Measurements from ENCODE around the gene MICB. TPM values are rescaled to one million over a fixed set of nuclear protein-coding genes. Genes with fewer than 3 reads are reported as not detected.

MICB gene
- total and polyA plus RNA-seq, 9 of the 15 experiments (the other 6 are each of a cell fraction or from before 2014, with no cell fraction given) = 13.3 to 34.5 (median 19.8) TPM

DNA sequence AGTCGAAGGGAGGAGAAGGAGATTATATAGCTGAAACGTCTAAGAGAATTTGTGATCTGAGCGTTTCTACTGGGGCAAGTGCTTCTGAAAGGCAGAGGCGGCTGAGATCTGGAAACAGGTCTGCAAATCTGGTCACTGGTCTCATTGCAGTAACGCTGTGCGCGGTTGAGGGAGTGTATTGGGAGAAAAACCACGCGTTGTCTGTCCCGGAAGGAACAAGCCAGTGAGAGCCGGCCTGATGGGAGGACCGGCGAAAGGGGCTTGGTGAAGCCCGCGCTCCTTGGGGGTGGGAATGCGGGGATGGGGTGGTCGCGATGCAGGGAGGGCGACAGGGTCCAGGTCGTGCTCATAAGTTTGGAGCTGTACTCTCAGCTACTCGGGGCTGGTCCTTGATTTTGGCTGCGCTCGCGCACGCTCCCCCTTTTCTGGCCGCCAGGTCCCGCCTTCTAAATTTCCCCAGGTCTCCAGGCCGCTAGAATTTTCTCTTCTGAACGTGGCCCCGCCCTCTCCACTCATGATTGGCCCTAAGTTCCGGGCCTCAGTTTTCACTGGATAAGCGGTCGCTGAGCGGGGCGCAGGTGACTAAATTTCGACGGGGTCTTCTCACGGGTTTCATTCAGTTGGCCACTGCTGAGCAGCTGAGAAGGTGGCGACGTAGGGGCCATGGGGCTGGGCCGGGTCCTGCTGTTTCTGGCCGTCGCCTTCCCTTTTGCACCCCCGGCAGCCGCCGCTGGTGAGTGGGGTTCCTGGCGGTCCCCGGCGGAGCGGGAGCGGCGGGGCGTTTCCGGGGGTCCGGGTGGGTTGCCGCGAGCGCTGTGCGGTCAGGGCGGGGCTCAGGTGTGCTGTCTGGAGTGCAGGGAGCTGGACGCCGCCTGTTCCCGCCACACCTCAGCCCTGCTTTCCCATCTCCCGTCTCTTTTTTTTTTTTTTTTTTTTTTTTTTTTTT lies at the start of gene MICB (continued):
- TF ChIP-seq JUND (IDR thresholded peaks at IDR 0.05; ENCODE audit: borderline replicate concordance, low read depth, low read length) (no peak), JUND (tag; IDR thresholded peaks at IDR 0.05; ENCODE audit: borderline replicate concordance, low read depth, low read length) (0 out of 3 replicates have a peak, but pooled peaks have one; percentile 6), POLR2G (IDR thresholded peaks at IDR 0.05; ENCODE audit: low read depth, low read length) (peak; percentile 90), RHOXF2B (CRISPR knock-in tag; conservative IDR thresholded peaks at IDR 0.05) (no peak), ZC3H4 (CRISPR knock-in tag; IDR thresholded peaks at IDR 0.05; ENCODE audit: borderline replicate concordance) (no peak), ZNF324 (CRISPR knock-in tag; IDR thresholded peaks at IDR 0.05) (no peak), MLLT1 (IDR thresholded peaks at IDR 0.05) (0 out of 4 replicates have a peak, but pooled peaks of 1 of the 2 experiments have one; percentile 36), TCFL5 (CRISPR knock-in tag; conservative IDR thresholded peaks at IDR 0.05) (no peak), HMGN3 (IDR thresholded peaks at IDR 0.05; ENCODE audit: borderline replicate concordance, extremely low read depth, insufficient read length, low read depth, low read length) (peak; percentile 27), ETS1 (conservative IDR thresholded peaks at IDR 0.05; ENCODE audit: control insufficient read depth, low read depth, low read length) (peak; percentile 32; the same call in 1 of the 2 replicates), TEAD1 (CRISPR knock-in tag; IDR thresholded peaks at IDR 0.05) (0 out of 4 replicates have a peak, but pooled peaks of 1 of the 2 experiments have one; percentile 63), MAZ (CRISPR knock-in tag; conservative IDR thresholded peaks at IDR 0.05 in 1 of 2, IDR thresholded peaks at IDR 0.05 in 1 of 2) (peak in 1 of 2 experiments; percentile 20; a peak in 2 of 4 replicates), KLF6 (CRISPR knock-in tag; IDR thresholded peaks at IDR 0.05; ENCODE audit: borderline replicate concordance) (no peak), SREBF1 (IDR thresholded peaks at IDR 0.05; ENCODE audit: borderline replicate concordance, low read depth, low read length) (0 out of 2 replicates have a peak, but pooled peaks have one; percentile 47), RBM14 (IDR thresholded peaks at IDR 0.05; ENCODE audit: borderline replicate concordance, insufficient read depth, low read depth, low read length) (0 out of 2 replicates have a peak, but pooled peaks have one; percentile 53), MAFG (tag; conservative IDR thresholded peaks at IDR 0.05) (no peak)
- TF ChIP-seq, protein P1, sequence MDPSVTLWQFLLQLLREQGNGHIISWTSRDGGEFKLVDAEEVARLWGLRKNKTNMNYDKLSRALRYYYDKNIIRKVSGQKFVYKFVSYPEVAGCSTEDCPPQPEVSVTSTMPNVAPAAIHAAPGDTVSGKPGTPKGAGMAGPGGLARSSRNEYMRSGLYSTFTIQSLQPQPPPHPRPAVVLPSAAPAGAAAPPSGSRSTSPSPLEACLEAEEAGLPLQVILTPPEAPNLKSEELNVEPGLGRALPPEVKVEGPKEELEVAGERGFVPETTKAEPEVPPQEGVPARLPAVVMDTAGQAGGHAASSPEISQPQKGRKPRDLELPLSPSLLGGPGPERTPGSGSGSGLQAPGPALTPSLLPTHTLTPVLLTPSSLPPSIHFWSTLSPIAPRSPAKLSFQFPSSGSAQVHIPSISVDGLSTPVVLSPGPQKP (CRISPR knock-in tag; IDR thresholded peaks at IDR 0.05) = no peak

All from K562 (cell line).